GM18517 (cell line): ENCODE measurements around the gene HOXB7.

Experiments
- ATAC-seq: cut with Tn5 transposase; IDR thresholded peaks from one replicate; pipeline ENCODE4 v1.9.1; 2021; ENCODE audit warnings: mild to moderate bottlenecking, moderate library complexity; ENCODE audit not compliant: unreplicated experiment

The HOXB7 gene

DNA sequence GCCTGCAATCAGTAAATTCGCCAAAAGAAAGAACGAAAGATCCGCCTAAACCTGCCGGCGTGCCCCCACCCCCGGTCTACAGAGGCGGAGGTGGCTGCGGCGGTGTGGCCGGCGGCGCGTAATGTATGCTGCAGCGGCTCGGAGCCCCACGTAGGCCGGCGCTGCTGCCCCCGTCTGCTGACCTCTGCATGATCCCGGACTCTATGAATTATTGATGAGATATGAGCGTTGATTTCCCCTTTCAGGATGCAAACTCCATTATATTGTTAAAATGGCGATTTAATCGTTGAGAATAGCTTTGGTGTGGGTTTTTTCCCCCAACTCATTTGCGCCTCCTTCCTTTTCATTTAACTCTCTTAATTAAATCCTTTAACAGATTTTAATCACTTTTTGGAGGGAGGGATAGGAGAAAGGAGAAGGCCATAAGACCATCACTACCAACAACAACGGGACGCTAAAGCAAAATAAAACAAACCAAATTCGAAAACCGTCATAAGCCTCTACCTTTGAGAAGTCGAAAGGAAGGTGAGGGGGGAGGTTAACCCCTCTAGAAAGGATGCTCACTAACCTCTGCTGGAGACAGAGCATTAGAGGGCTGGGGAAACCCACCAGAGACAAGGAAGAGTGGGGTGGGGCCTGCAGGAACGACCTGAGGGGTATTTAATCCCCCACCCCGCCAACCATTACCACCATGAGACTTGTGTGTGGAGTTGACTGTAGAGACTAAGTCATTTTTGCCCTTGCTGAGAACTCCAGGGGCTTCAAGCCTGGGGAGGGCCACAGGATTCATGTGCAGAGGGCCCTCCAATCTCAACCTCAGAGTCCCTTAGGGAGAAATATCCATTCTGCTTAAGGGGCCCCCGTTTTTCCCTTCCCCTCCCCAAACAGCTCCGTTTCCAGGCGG lies 24.2 kb downstream of the HOXB7 start:
- no peak for ATAC-seq

DNA sequence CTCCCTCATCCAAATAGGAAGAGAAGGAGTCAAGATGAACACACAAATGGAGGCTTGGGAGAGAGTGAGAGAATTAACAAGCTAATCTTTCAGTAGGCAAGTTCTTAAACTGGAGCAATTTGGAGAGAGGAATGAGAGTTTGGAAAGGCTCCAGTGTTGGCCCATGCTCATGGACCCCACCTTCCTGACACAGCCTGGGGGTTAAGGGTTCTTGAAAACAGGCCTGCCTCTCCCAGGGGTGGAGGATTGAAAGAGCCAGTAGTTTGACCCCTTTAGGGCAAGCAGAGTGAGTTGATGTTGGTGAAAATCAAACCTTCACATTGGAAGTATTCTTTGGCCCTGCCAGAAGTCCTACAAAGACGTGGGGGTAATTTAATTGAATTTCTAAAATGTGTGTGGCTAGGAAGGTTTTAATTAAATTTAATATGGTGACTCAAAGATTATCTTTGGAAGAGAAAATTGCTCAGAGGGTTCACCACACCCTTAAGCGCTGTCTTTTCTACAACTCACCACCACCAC lies 26.5 kb downstream of the HOXB7 start:
- no peak for ATAC-seq

DNA sequence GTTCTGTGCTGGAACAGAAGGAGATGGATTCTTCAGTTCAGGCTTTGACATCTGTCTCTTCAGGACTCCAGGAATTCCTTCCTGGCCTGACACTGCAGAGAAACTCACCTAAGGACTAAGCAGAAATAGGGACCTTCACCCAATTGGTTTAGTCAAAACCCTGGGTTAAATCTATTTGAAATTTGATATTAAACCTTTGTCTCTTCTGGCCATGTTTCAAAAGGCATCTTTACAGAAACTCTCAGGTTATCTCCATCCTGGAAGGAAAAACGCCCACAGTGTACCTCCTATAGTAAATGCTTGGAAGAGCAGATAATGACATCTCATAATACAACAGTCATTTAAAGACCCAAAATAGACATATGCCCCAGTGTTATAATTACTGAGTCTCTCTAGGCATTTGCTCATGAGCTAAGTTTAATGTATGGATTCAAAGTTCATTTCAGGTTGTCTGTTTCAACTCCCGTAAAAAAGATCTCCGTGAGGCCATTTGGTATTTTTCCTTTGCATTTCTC lies 27.1 kb downstream of the HOXB7 start:
- no peak for ATAC-seq

DNA sequence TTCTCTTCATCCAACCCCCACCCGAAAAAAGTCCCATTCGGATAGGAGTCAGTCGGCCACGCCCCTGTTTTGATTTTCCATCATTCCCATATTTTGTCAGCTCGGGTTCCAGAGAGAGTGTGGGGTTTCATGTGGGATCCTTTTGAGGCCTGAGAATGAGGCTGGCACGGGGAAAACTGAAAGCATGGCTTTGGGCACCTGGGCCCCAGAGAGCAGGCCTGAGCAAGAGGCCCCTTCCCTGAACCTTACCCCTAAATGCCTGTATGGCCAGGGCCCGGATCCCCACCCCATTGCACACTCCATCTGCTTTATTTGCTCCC lies 28.1 kb downstream of the HOXB7 start:
- ATAC-seq, result no peak

DNA sequence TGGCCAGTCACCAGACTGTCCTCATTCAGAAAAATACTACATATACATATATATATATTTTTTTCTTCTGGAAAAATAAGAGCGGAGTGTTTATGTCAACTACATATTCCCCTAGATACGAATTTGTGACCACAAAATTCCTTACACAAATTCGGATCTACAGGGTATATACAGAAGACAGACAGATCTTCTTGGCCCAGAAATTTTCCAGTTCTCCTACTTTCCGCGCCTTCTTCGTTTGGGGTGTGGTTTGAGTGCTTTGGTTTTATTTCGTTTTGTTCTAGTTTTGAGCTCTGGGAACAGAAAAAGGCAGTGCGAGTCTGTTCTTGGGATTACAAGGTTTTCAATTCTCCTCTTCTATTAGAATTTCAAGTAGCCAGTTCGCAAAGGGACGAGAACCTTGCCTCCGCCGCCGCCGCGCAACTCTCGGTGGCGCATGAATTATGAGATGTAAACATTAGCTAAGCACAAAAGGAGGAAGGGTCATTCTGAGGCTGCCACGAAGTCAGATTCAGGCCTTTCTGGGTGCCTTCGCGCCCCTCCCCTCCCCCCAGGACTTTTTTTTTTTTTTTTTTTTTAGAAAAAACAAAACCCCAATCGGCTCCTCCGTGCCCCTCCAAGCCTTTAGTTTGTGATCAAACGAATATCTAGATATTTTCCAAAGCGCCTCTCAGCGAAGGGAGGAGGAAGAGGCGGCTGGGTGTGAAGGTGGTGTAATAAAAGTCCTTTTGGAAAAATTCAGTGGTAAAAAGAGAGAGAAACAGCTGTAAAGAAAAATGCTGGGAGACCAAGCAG lies 30.9 kb downstream of the HOXB7 start:
- ATAC-seq, result no peak

DNA sequence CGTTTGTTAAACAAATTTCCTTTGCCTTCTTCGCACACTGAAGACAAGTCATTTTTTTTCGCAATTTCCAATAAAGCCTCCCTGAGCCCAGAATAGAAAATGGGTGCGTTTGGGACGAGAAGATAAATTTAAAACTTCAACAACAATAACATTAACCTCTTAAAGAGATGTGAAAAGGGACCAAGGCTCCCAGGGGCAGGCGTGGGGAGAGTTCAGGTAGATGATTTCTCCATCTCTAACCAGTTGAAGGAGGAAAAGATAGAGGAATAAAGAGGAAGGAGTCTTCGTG lies 31.4 kb downstream of the HOXB7 start:
- ATAC-seq, result no peak

DNA sequence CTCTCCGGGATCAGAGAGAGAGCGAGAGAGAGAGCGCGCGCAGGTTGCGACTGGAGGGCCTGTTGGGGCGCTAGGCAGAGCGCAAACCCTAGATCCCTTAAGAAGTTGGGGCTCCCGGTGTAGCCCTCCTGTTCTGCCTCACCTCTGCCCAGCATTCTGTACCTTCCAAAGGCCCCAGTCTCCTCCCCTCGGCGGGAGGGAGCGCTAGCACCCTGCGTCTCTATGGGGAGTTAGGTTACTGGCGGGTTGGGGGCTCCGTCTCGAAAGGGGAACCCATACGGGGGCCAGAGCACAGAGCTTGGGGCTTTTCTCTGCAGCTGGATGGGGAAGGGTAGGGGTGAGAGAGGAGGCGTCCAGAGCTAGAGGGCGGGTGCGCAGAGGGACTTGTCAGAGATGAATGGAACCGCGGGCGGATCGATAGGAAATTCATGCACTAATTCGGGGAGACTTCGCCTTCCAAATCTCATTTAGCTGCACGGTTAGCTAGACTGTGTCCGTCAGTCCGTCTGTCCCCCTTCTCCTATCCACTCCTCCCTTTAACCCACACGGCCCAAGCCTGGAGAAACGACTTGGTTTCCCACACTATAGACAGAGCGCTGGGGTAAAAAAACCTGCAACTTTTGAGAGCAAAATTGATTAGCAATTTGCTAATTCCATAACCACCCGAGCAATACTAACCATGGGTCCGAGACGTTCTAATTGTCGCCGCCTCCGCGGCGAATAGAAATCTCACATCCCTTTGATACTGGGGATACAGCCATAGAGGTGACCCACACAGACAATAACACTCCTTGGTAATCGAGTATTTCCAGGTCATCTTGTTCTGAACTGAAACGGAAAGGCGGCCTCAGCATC lies 32.0 kb downstream of the HOXB7 start:
- no peak for ATAC-seq

DNA sequence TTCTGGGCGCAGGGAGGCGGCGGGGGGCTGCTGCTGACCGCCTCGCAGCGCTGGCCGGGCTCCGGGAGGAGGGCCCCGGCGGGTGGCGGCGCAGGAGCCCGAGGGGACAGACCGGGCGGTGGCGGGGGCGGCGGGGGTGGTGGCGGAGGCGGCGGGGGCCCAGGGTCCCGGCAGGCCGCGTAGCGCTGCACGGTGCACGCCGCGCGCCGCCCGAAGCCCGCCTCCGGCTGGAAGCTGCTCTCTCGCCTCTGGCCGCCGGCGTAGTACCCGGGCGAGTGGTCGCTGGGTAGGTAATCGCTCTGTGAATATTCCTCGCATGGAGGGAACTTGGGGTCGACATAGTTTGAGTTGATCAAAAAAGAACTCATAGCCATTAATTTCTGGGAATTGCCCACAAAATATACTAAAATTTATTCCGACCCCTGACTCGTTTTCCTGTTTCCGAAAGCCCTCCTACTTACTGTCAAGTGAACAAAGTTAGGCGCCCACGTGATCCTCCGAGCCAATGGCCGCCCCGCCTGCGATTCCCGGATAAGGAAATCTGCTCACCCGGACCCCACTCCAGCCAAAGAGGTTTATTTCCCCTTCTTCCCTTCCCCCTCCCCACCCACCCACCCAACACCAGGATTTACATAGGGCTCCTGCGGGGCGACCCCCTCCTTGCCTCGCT lies 32.7 kb downstream of the HOXB7 start, which contains the start of gene HOXB4:
Gene HOXB4, minus strand, starts transcription at position 405 of the 670 bp plus-strand sequence. Its CDS starts 31 bp downstream, at position 374.
- no peak for ATAC-seq

DNA sequence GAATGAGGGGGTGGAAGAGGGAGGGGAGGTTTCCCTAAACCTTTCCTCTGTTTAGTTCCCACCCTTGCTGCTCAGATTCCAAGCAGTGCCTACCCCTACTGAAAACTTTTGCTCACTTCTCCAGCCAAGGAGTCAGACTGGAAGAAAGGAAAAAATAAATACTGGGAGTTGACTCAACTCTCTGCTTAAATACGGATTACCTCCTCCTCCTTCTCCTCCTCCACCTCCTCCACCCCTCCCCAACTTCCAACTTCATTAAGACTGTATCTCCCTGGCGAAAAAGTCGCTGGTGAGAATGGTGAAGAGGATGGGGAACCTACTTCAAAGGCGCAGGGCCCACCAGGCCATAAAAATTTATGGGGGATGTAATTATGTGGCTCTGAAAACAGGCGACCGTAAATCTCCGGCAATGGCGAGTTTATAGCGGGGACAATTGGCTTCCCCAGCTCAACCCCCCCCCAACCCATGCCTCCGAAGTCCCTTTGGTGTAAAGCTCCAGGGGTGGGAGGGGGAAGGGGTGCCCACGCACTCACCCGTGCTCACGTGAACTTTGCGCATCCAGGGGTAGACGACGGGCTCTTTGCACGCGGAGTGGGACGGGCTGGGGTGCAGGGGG lies 33.4 kb downstream of the HOXB7 start:
- ATAC-seq, result no peak

DNA sequence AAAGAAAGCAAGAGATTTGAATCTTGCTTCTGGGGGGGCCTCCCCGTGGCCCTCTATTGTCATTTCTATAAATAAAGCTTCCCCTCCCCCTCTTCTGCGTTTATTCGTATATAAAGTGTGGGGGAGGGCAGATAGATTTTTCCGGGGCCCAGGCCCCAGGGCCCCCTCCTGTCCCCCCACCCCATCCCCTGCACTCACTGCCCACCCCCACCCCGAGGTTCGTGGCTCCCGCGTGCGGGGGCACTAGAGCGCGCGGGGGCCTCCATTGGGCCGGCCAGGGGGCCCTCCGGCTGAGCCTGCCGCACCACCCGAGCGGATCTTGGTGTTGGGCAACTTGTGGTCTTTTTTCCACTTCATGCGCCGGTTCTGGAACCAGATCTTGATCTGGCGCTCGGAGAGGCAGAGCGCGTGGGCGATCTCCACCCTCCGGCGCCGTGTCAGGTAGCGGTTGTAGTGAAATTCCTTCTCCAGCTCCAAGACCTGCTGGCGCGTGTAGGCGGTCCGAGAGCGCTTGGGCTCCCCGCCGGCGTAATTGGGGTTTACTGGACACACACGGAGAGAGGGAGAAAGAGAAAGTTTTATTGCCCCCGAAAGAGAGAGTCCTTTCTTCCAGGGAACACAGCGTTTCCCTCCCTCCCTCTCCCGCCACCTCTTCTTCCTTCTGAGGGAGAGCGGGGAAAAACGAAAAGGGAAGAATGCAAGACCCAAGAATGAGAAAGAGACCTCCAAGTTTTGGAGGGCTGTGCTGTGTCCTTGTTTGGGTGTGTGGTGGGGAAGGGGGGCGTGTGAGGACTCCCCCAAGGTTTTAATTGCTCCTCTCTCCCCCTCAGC lies 34.1 kb downstream of the HOXB7 start:
- ATAC-seq, result no peak

DNA sequence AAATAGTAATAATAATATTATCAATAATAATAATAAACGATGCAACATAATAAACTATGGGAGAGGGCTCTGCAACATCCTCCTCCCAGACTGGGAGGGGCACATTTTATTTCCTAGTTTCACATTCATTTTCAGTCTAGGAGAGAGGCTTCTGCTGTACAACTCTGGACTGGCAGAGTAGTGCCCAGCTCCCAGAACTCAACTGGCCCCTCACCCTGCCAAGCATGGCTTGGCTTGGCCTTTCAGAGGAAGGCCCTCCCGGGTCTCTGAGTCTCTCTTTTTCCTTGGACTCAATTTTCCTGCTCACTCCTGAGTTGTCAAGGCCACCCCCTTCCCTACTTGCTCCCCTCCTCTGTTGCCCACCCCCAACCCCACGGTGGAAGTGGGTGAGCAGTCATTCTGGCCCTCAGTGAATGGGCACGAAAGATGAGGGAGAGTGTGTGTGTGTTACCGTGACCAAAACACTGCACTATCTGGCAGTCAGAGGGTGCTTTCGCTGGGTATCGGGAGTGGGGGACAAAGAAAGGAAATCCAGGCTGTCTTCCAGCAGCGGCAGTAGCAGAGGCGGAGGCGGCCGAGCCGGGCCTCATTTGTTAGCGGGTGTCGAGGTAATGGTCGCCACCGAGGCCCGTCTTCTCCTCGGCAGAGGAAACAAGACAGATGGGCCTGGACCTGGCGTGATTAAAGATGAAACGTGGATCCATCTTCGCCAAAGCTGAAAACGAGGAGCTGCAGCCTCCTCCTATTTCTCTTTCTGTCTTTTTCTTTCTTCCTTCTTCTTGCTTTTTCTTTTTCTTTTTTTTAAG lies 34.9 kb downstream of the HOXB7 start:
- no peak for ATAC-seq

DNA sequence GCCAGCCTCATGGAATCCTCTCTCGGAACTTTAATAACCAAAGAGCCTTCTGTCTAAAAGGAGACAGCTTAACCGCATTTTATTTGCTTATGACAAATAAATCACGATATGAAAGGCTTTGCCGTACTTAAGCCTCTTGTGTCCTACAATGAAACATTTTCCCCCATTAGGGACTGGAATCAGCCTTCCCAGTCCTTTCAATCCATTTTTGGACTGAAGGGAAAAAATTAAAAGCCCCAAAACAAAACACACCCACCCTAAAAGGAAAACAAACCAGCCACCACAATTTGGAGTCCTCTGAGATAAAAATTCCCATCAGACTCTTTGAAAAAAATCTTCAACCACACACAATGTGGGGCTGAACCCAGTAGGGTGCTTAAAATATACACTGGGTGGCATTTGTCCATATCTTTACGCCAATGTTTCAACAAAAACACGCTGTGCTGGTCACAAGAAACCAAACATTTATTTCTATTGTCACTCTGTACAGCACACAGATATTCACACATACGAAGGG lies 35.7 kb downstream of the HOXB7 start:
- ATAC-seq, result no peak

DNA sequence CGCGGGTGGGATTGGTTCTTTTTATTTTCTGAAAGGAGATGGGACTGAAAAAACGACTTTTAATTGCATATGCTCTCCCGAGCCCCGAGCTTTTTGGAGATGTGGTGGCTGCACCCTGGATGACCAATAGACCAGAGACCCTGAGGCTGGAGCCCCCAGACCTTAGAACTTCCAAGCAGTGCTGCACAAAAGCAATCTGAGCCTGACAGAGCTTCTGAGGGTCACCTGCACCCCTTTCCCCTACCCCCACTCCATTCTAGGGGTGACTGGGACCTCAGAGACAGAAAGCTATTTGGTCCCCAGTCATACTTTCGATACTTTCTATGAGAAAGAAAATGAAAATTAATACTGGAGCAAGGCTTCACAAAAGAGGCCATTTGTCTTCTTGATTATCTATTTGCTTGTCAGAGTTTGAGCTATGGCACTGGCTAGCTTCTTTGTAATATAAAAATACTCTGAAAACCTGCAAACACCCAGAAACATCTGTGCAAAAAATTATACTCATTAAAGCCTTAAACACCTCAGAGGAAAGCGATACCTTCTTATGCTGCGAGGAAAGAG lies 36.2 kb downstream of the HOXB7 start:
- no peak for ATAC-seq

DNA sequence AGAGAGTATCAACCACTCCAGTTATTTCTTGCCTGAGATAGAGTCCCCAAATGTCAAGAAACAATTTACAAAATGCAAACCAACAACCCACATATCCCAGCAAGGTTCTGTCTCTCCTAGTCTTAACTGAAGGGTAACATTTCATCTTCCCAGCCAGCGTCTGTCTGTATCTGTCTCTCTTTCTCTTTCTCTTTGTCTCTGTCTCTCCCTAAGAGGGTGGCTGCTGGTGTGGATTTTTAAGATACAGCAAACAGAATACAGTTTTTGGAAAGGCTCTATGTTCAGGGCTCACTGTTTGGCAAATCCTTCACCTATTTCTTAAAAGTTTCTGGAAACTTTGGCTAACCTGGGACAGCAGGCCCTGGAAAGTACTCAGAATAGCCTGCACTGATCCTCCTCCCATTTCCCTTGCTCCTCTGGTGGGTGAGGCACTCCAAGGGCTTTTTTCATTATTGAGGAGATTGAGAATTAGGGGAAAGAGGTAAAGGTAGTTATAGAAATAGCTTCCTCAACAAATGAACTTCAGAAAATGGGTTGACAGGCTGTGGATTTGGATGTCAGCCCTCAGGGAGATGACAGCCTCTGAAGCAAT lies 38.9 kb downstream of the HOXB7 start:
- no peak for ATAC-seq

DNA sequence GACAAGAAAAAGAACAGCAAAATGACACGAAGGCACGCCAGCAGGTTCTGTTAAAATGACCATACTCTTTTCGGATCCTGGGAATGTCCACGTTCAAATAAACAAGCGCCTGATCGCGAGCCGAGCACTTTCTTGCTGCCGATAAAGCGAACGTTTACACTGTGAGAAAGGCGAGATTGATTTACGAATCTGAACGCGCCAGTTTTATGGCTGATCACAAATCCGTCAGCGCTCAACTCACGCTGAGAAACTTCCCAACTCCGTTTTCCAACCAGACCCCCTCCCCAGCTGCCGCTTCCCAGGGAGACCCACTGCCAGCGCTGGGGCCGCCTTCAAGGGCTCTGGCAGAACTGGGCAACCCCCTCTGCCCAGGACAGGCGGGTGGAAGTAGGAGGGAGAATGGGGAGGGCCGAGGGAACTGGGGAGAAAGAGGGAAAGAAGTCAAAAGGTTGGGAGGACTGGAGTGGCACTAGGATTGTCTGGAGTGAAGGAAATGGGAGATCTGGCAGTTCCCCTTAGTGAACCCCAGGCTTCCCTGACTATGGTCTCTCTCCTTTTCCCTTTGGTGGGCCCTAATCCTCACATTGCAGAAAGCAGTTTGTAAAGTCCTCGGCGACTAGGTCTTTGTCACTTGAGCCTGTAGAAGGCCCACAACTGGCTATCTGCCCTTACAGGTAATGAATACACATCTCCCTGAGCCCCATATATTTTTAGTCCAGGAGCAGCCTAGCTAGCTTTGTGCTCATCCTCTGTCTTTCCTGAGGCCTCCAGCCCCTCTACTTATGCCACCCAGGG lies 39.6 kb downstream of the HOXB7 start:
- no peak for ATAC-seq

DNA sequence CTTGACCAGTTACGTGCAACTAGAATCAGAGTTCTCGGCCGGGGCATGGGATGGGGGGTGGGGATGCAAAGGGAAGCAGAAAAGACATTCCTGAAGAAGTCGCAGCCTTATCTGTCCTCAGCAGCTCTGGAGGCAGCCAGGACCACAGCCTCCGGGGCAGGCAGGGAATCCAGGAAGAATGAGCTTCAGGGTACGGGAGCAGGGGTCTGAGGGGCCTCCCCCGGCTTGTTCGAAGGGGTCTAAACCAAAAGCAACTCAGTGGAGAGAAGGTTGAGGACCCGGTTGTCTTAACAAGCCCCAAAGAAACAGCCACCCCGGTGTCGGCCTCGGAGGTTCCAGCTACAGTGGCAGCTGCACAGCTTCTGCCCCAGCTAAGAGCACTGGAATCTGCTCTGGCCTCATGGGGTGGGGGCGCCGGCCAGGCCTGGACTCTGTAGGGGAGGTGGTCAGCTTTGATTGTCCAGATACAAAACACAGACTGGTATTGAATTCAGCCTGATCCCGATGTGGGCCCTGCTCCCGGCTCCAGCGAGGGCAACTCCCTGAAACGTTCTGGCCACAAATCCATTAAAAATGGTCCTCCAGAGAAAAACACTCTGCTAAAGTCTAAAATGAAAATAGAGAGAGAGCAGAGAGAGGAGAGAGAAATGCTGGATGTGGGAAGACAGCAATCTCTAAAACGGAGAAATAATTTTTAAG lies 40.3 kb downstream of the HOXB7 start:
- no peak for ATAC-seq
